CD4-positive, alpha-beta memory T cell (primary cell): ENCODE results near the gene GALR1. TPM values are rescaled to one million over a fixed set of nuclear protein-coding genes. Genes with fewer than 3 reads are reported as not detected.

Experiments used
- CTCF ChIA-PET: fragments of 350-600 bp; sonication (Branson Sonifier 250); formaldehyde crosslinking; loops from one replicate; lab custom pipeline; 2021; ENCODE audit warnings: inconsistent platforms; ENCODE audit not compliant: partially characterized antibody; lab: Charles Lee
- POLR2A ChIA-PET: fragments of 350-600 bp; sonication (Branson Sonifier 250); formaldehyde crosslinking; loops from one replicate; lab custom pipeline; 2021; ENCODE audit not compliant: partially characterized antibody; lab: Charles Lee
- DNase-seq, 5 donors: peaks; one replicate each; pipeline versions ENCODE4 v3.0.0 to v3.0.0-alpha.2; 2020 to 2022; ENCODE audit warnings: mixed read lengths in 1 of 5
- H3K27ac ChIP-seq: one replicate; pipeline ENCODE4 v1.7.0; 2013; ENCODE audit warnings: low read depth, low read length
- H3K27me3 ChIP-seq: 2 replicates; pipeline ENCODE4 v1.7.0; 2013; ENCODE audit warnings: mild to moderate bottlenecking, low read length, moderate library complexity; ENCODE audit not compliant: insufficient read depth
- H3K36me3 ChIP-seq: 2 replicates; pipeline ENCODE4 v1.7.0; 2013; ENCODE audit warnings: mild to moderate bottlenecking, low read length, moderate library complexity; ENCODE audit not compliant: insufficient read depth
- H3K4me1 ChIP-seq: 2 replicates; pipeline ENCODE4 v1.7.0; 2013; ENCODE audit warnings: mild to moderate bottlenecking, low read length, moderate library complexity; ENCODE audit not compliant: insufficient read depth
- H3K4me3 ChIP-seq, 2 donors: one replicate each; pipeline ENCODE4 v1.7.0; 2013; ENCODE audit warnings: low read length in 2 of 2, mild to moderate bottlenecking in 1 of 2
- H3K9me3 ChIP-seq, 2 donors: one replicate each; pipeline ENCODE4 v1.7.0; 2013; ENCODE audit warnings: low read length in 2 of 2, control low read depth in 1 of 2; ENCODE audit not compliant: control insufficient read depth in 1 of 2
- H3K27ac Mint-ChIP-seq, 7 donors: one replicate each; pipeline ENCODE4 v1.8.0; 2020 to 2021; ENCODE audit warnings: mixed read lengths in 7 of 7, mild to moderate bottlenecking in 6 of 7, inconsistent platforms in 3 of 7, moderate library complexity in 3 of 7
- H3K27me3 Mint-ChIP-seq, 2 donors: one replicate each; pipeline ENCODE4 v1.8.0; 2020 to 2021; ENCODE audit warnings: mixed read lengths in 2 of 2
- H3K36me3 Mint-ChIP-seq, 2 donors: one replicate each; pipeline ENCODE4 v1.8.0; 2020 to 2021; ENCODE audit warnings: mixed read lengths in 2 of 2, inconsistent platforms in 1 of 2, mild to moderate bottlenecking in 1 of 2
- H3K4me1 Mint-ChIP-seq, 4 donors: one replicate each; pipeline ENCODE4 v1.8.0; 2020 to 2021; ENCODE audit warnings: mixed read lengths in 4 of 4, mild to moderate bottlenecking in 1 of 4
- H3K4me3 Mint-ChIP-seq, 8 donors: one replicate each; pipeline ENCODE4 v1.8.0; 2020 to 2021; ENCODE audit warnings: mixed read lengths in 8 of 8, mild to moderate bottlenecking in 7 of 8, moderate library complexity in 6 of 8, inconsistent platforms in 3 of 8
- H3K9me3 Mint-ChIP-seq, 8 donors: one replicate each; pipeline ENCODE4 v1.8.0; 2020 to 2021; ENCODE audit warnings: mixed read lengths in 8 of 8, mild to moderate bottlenecking in 5 of 8, inconsistent platforms in 3 of 8, moderate library complexity in 1 of 8
- intact Hi-C: fragments of 100-400 bp; cut with micrococcal nuclease; formaldehyde crosslinking; loops from one replicate; pipeline ENCODE4 v1.15.1; 2023
- polyA plus RNA-seq, 2 donors: library from polyadenylated mRNA; unstranded; fragments of 300-500 nt; fragmentation: Illumina TruSeq; gene quantifications; one replicate each; pipeline ENCODE4 v1.2.3, GENCODE V29; 2021
- total RNA-seq, 2 experiments: library from RNA; stranded (reverse); gene quantifications; one replicate each; pipeline ENCODE4 v1.2.3, GENCODE V29; 2021

The GALR1 gene
- total and polyA plus RNA-seq, 4 experiments from 2014 or later = not detected

- Histone ChIP-seq H3K36me3 (no peaks in the 10 kb centered on the region), H3K27me3 (peaks cover 15% of the 10 kb centered on the region), H3K4me3 (no peak overlapping the region), H3K27ac (no peak overlapping the region), H3K4me1 (peaks cover 12% of the 10 kb centered on the region), H3K9me3 (no peaks in the 10 kb centered on the region)
- POLR2A ChIA-PET = no interaction called here
- Mint-ChIP-seq H3K27ac (no peak overlapping the region), H3K9me3 (peaks cover 0 to 22% (median 11%) of the 10 kb centered on the region in 8 donors), H3K27me3 (peaks cover 35 to 40% of the 10 kb centered on the region in 2 donors), H3K36me3 (no peaks in the 10 kb centered on the region), H3K4me3 (peak overlapping the region; percentile 57 to 87 (median 76)), H3K4me1 (peaks cover 7 to 24% (median 15%) of the 10 kb centered on the region in 4 donors)
- CTCF ChIA-PET = no interaction called here
- no peak for DNase-seq
- intact Hi-C loops = no loop called here
Observed at GRCh38 chr18:77248873-77249568, 627 bp upstream of the GALR1 start.

GRCh38 chr18:77250501-77250925, 865 bp downstream of the GALR1 start:
- no peak overlapping the region for H3K4me3 ChIP-seq
- H3K27ac ChIP-seq = no peak overlapping the region
- Mint-ChIP-seq H3K27me3 (peaks cover 44 to 50% of the 10 kb centered on the region in 2 donors), H3K9me3 (peaks cover 0 to 22% (median 11%) of the 10 kb centered on the region in 8 donors), H3K4me1 (peaks cover 7 to 24% (median 15%) of the 10 kb centered on the region in 4 donors), H3K27ac (no peak overlapping the region), H3K36me3 (no peaks in the 10 kb centered on the region), H3K4me3 (peak overlapping the region in 7 of 8 donors; percentile 42 to 75 (median 57))
- POLR2A ChIA-PET = no interaction called here
- H3K9me3 ChIP-seq = no peaks in the 10 kb centered on the region
- intact Hi-C loops = no loop called here
- H3K27me3 ChIP-seq = peaks cover 15% of the 10 kb centered on the region
- H3K4me1 ChIP-seq = peaks cover 12% of the 10 kb centered on the region
- CTCF ChIA-PET = no interaction called here
- DNase-seq = no peak
- no peaks in the 10 kb centered on the region for H3K36me3 ChIP-seq

- H3K27me3 Mint-ChIP-seq = peaks cover 48 to 52% of the 10 kb centered on the region in 2 donors
- no peak for DNase-seq
- Histone ChIP-seq H3K4me1 (peaks cover 12% of the 10 kb centered on the region), H3K27me3 (peaks cover 15% of the 10 kb centered on the region), H3K4me3 (no peak overlapping the region), H3K36me3 (no peaks in the 10 kb centered on the region), H3K9me3 (no peaks in the 10 kb centered on the region), H3K27ac (no peak overlapping the region)
- H3K4me1 Mint-ChIP-seq = peaks cover 7 to 24% (median 15%) of the 10 kb centered on the region in 4 donors
- H3K4me3 Mint-ChIP-seq = peak overlapping the region in 7 of 8 donors; percentile 42 to 75 (median 57)
- no peaks in the 10 kb centered on the region for H3K36me3 Mint-ChIP-seq
- H3K27ac Mint-ChIP-seq = no peak overlapping the region
- H3K9me3 Mint-ChIP-seq = peaks cover 0 to 22% (median 11%) of the 10 kb centered on the region in 8 donors
- CTCF ChIA-PET = no interaction called here
- intact Hi-C loops = no loop called here
- POLR2A ChIA-PET = no interaction called here
Observed at GRCh38 chr18:77250926-77251729, 1.5 kb downstream of the GALR1 start.

GRCh38 chr18:77251730-77252050, 2.0 kb downstream of the GALR1 start:
- Mint-ChIP-seq H3K36me3 (no peaks in the 10 kb centered on the region), H3K27ac (no peak overlapping the region), H3K27me3 (peaks cover 53 to 54% of the 10 kb centered on the region in 2 donors), H3K4me3 (no peak overlapping the region), H3K4me1 (peaks cover 7 to 24% (median 15%) of the 10 kb centered on the region in 4 donors), H3K9me3 (peaks cover 0 to 21% (median 11%) of the 10 kb centered on the region in 8 donors)
- H3K27me3 ChIP-seq = peaks cover 15% of the 10 kb centered on the region
- H3K4me1 ChIP-seq = peaks cover 12% of the 10 kb centered on the region
- H3K36me3 ChIP-seq = no peaks in the 10 kb centered on the region
- ChIA-PET POLR2A (no interaction called here), CTCF (no interaction called here)
- no peak for DNase-seq
- H3K4me3 ChIP-seq = no peak overlapping the region
- no peaks in the 10 kb centered on the region for H3K9me3 ChIP-seq
- intact Hi-C loops = no loop called here
- no peak overlapping the region for H3K27ac ChIP-seq

GRCh38 chr18:77254711-77255405, 5.2 kb downstream of the GALR1 start:
- Mint-ChIP-seq H3K36me3 (no peaks in the 10 kb centered on the region), H3K4me3 (no peak overlapping the region), H3K27me3 (peaks cover 34 to 40% of the 10 kb centered on the region in 2 donors), H3K9me3 (peaks cover 0 to 2% (median 0%) of the 10 kb centered on the region in 8 donors), H3K27ac (no peak overlapping the region), H3K4me1 (peaks cover 3 to 13% (median 4%) of the 10 kb centered on the region in 4 donors)
- no peaks in the 10 kb centered on the region for H3K36me3 ChIP-seq
- no peaks in the 10 kb centered on the region for H3K9me3 ChIP-seq
- intact Hi-C loops = no loop called here
- CTCF ChIA-PET = interaction anchor here (1.2 kb wide), 1 partner anchor 10 kb away, joined by 3 read pairs; no protein-coding TSS in a partner anchor
- POLR2A ChIA-PET = no interaction called here
- no peaks in the 10 kb centered on the region for H3K27me3 ChIP-seq
- H3K4me3 ChIP-seq = no peak overlapping the region
- DNase-seq = no peak
- H3K4me1 ChIP-seq = peaks cover 1% of the 10 kb centered on the region
- H3K27ac ChIP-seq = no peak overlapping the region

GRCh38 chr18:77255426-77256105, 5.9 kb downstream of the GALR1 start:
- Histone ChIP-seq H3K36me3 (no peaks in the 10 kb centered on the region), H3K9me3 (no peaks in the 10 kb centered on the region), H3K4me3 (no peak overlapping the region), H3K4me1 (no peaks in the 10 kb centered on the region), H3K27me3 (no peaks in the 10 kb centered on the region), H3K27ac (no peak overlapping the region)
- DNase-seq = no peak
- intact Hi-C loops = no loop called here
- peaks cover 0 to 2% (median 0%) of the 10 kb centered on the region in 8 donors for H3K9me3 Mint-ChIP-seq
- peaks cover 2 to 11% (median 4%) of the 10 kb centered on the region in 4 donors for H3K4me1 Mint-ChIP-seq
- peaks cover 36 to 39% of the 10 kb centered on the region in 2 donors for H3K27me3 Mint-ChIP-seq
- H3K27ac Mint-ChIP-seq = no peak overlapping the region
- POLR2A ChIA-PET = no interaction called here
- H3K36me3 Mint-ChIP-seq = no peaks in the 10 kb centered on the region
- CTCF ChIA-PET = no interaction called here
- no peak overlapping the region for H3K4me3 Mint-ChIP-seq
